Stomach (tissue), 4 donors: ENCODE measurements around the gene UBL3.

Source experiments
- CTCF ChIP-seq, 7 experiments: fragments of 450-650 bp in 4 of 7; fragments of 200-600 bp in 3 of 7; sonication (generic) in 3 of 7; IDR thresholded peaks; one replicate each; pipeline ENCODE4 v1.5.1; 2016 to 2019; ENCODE audit warnings: antibody characterized with exemption in 7 of 7, control low read depth in 2 of 7, mild to moderate bottlenecking in 1 of 7
- POLR2A ChIP-seq, 4 donors: fragments of 450-650 bp; IDR thresholded peaks; one replicate each; pipeline ENCODE4 v1.6.1; 2016; ENCODE audit warnings: antibody characterized with exemption in 4 of 4, control low read depth in 2 of 4, mild to moderate bottlenecking in 1 of 4, moderate library complexity in 1 of 4

- TF ChIP-seq CTCF (IDR thresholded peaks at IDR 0.05) (no peak), POLR2A (IDR thresholded peaks at IDR 0.05) (no peak)
Measured at GRCh38 chr13:29754473-29754806, 96.0 kb downstream of the UBL3 start.
